ENCODE measurements around the gene GRM5. TPM values are rescaled to one million over a fixed set of nuclear protein-coding genes. Genes with fewer than 3 reads are reported as not detected.

GRM5 gene
- total and polyA plus RNA-seq, 2 donors (not counting 1 experiment from before 2014, with no cell fraction given) = 0.01 TPM; not detected in 1

GRCh38 chr11:88583251-88583650 is 482.5 kb downstream of the GRM5 start:
- TF ChIP-seq EZH2 (IDR thresholded peaks at IDR 0.05; ENCODE audit: low read length, missing control alignments) = no peak
- TF ChIP-seq, protein P1, sequence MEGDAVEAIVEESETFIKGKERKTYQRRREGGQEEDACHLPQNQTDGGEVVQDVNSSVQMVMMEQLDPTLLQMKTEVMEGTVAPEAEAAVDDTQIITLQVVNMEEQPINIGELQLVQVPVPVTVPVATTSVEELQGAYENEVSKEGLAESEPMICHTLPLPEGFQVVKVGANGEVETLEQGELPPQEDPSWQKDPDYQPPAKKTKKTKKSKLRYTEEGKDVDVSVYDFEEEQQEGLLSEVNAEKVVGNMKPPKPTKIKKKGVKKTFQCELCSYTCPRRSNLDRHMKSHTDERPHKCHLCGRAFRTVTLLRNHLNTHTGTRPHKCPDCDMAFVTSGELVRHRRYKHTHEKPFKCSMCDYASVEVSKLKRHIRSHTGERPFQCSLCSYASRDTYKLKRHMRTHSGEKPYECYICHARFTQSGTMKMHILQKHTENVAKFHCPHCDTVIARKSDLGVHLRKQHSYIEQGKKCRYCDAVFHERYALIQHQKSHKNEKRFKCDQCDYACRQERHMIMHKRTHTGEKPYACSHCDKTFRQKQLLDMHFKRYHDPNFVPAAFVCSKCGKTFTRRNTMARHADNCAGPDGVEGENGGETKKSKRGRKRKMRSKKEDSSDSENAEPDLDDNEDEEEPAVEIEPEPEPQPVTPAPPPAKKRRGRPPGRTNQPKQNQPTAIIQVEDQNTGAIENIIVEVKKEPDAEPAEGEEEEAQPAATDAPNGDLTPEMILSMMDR (conservative IDR thresholded peaks at IDR 0.05 in 1 of 2, IDR thresholded peaks at IDR 0.05 in 1 of 2; ENCODE audit: low read depth in 1 of 2, low read length in 2 of 2) = no peak
- no peak overlapping the region for H3K9ac ChIP-seq (ENCODE audit: insufficient read depth, low read length)
- no peak overlapping the region for H3K4me3 ChIP-seq (replicated peaks in 1 of 4; ENCODE audit: control extremely low read depth in 1 of 4, insufficient read depth in 1 of 4, low read depth in 3 of 4, low read length in 4 of 4)

DNA sequence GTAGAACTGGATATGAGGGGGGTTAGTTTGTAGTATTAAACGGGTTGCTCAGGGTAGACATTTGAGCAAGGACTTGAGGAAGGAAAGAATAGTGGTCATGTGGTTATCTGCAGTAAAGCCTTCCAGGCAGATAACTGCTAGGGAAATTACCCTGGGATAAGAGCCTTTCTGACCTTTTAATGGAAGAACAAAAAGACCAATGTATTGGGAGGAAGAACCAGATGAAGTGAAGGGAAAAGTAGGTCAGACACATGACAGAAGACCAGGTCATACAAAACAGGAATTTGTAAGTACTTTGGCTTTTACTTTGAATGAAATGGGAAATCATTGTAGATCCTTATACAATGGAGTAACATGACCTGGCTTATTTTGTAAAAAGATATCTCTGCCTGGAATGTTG is 486.3 kb downstream of the GRM5 start:
- Histone ChIP-seq H3K9ac (ENCODE audit: insufficient read depth, low read length) (no peak overlapping the region), H2AFZ (ENCODE audit: low read length) (no peak overlapping the region), H3K4me2 (ENCODE audit: extremely low read depth, insufficient read depth, low read length) (no peak overlapping the region), H3K36me3 (ENCODE audit: control insufficient read depth, insufficient read depth, low read length) (no peaks in the 10 kb centered on the region), H3K9me3 (ENCODE audit: control insufficient read depth, insufficient read depth, low read depth, low read length) (no peaks in the 10 kb centered on the region), H3K4me1 (ENCODE audit: control insufficient read depth, extremely low read depth, insufficient read depth, low read length) (no peaks in the 10 kb centered on the region), H3K27me3 (ENCODE audit: control insufficient read depth, insufficient read depth, low read length) (peaks cover 2% of the 10 kb centered on the region), H3K4me3 (replicated peaks in 1 of 4; ENCODE audit: control extremely low read depth in 1 of 4, insufficient read depth in 1 of 4, low read depth in 3 of 4, low read length in 4 of 4) (no peak overlapping the region), H4K20me1 (ENCODE audit: control insufficient read depth, extremely low read depth, insufficient read depth, low read length) (no peaks in the 10 kb centered on the region), H3K27ac (ENCODE audit: insufficient read depth, low read length) (no peak overlapping the region), H3K79me2 (ENCODE audit: control insufficient read depth, insufficient read depth, low read length) (no peaks in the 10 kb centered on the region)
- no peak for DNase-seq (ENCODE audit: low read depth in 2 of 2)
- TF ChIP-seq, protein P1 (conservative IDR thresholded peaks at IDR 0.05 in 1 of 2, IDR thresholded peaks at IDR 0.05 in 1 of 2; ENCODE audit: low read depth in 1 of 2, low read length in 2 of 2) = no peak
- TF ChIP-seq EZH2 (IDR thresholded peaks at IDR 0.05; ENCODE audit: low read length, missing control alignments) = no peak

More at GRCh38 chr11:88583251-88583650, 482.5 kb downstream of the GRM5 start:
- no peaks in the 10 kb centered on the region for H3K79me2 ChIP-seq (ENCODE audit: control insufficient read depth, insufficient read depth, low read length)
- H3K27ac ChIP-seq (ENCODE audit: insufficient read depth, low read length) = no peak overlapping the region
- DNase-seq (ENCODE audit: low read depth in 2 of 2) = no peak
- H3K36me3 ChIP-seq (ENCODE audit: control insufficient read depth, insufficient read depth, low read length) = no peaks in the 10 kb centered on the region
- no peaks in the 10 kb centered on the region for H4K20me1 ChIP-seq (ENCODE audit: control insufficient read depth, extremely low read depth, insufficient read depth, low read length)
- H3K27me3 ChIP-seq (ENCODE audit: control insufficient read depth, insufficient read depth, low read length) = peaks cover 1% of the 10 kb centered on the region
- H2AFZ ChIP-seq (ENCODE audit: low read length) = no peak overlapping the region
- H3K9me3 ChIP-seq (ENCODE audit: control insufficient read depth, insufficient read depth, low read depth, low read length) = no peaks in the 10 kb centered on the region
- H3K4me1 ChIP-seq (ENCODE audit: control insufficient read depth, extremely low read depth, insufficient read depth, low read length) = no peaks in the 10 kb centered on the region
- H3K4me2 ChIP-seq (ENCODE audit: extremely low read depth, insufficient read depth, low read length) = no peak overlapping the region

DNA sequence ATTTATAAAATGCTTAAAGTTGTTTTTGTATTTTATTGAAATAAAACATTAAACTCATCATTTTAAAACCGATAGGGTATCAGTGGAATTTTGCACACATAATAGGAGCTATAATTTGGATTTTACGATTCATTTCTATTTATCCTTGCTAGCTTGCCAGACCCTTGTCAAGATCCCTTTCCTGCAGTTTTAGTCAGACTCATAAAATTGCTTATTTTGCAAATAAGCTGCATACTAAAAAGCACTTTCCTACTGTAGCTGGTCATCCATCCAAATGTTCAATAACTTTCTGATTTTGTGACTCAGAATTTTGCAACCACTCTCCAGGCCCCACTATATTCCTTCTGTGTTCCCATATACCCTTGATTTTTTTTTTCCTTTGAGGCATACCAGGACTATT is 489.0 kb downstream of the GRM5 start:
- no peaks in the 10 kb centered on the region for H3K79me2 ChIP-seq (ENCODE audit: control insufficient read depth, insufficient read depth, low read length)
- H4K20me1 ChIP-seq (ENCODE audit: control insufficient read depth, extremely low read depth, insufficient read depth, low read length) = no peaks in the 10 kb centered on the region
- H3K4me2 ChIP-seq (ENCODE audit: extremely low read depth, insufficient read depth, low read length) = no peak overlapping the region
- no peaks in the 10 kb centered on the region for H3K9me3 ChIP-seq (ENCODE audit: control insufficient read depth, insufficient read depth, low read depth, low read length)
- H3K27ac ChIP-seq (ENCODE audit: insufficient read depth, low read length) = no peak overlapping the region
- no peak overlapping the region for H2AFZ ChIP-seq (ENCODE audit: low read length)
- no peak for TF ChIP-seq EZH2 (IDR thresholded peaks at IDR 0.05; ENCODE audit: low read length, missing control alignments)
- TF ChIP-seq, protein P1 (conservative IDR thresholded peaks at IDR 0.05 in 1 of 2, IDR thresholded peaks at IDR 0.05 in 1 of 2; ENCODE audit: low read depth in 1 of 2, low read length in 2 of 2) = no peak
- DNase-seq (ENCODE audit: low read depth in 2 of 2) = no peak
- H3K36me3 ChIP-seq (ENCODE audit: control insufficient read depth, insufficient read depth, low read length) = no peaks in the 10 kb centered on the region
- H3K27me3 ChIP-seq (ENCODE audit: control insufficient read depth, insufficient read depth, low read length) = peaks cover 2% of the 10 kb centered on the region
- H3K9ac ChIP-seq (ENCODE audit: insufficient read depth, low read length) = no peak overlapping the region
- no peak overlapping the region for H3K4me3 ChIP-seq (replicated peaks in 1 of 4; ENCODE audit: control extremely low read depth in 1 of 4, insufficient read depth in 1 of 4, low read depth in 3 of 4, low read length in 4 of 4)
- no peaks in the 10 kb centered on the region for H3K4me1 ChIP-seq (ENCODE audit: control insufficient read depth, extremely low read depth, insufficient read depth, low read length)
